CD4-positive, alpha-beta memory T cell (primary cell): ENCODE measurements around the gene ROBO1. TPM values are rescaled to one million over a fixed set of nuclear protein-coding genes. Genes with fewer than 3 reads are reported as not detected.

Experiments used
- CTCF ChIA-PET: fragments of 350-600 bp; sonication (Branson Sonifier 250); formaldehyde crosslinking; loops from one replicate; lab custom pipeline; 2021; ENCODE audit warnings: inconsistent platforms; ENCODE audit not compliant: partially characterized antibody; lab: Charles Lee
- POLR2A ChIA-PET: fragments of 350-600 bp; sonication (Branson Sonifier 250); formaldehyde crosslinking; loops from one replicate; lab custom pipeline; 2021; ENCODE audit not compliant: partially characterized antibody; lab: Charles Lee
- DNase-seq, 5 donors: peaks; one replicate each; pipeline versions ENCODE4 v3.0.0 to v3.0.0-alpha.2; 2020 to 2022; ENCODE audit warnings: mixed read lengths in 1 of 5
- H3K27ac ChIP-seq: one replicate; pipeline ENCODE4 v1.7.0; 2013; ENCODE audit warnings: low read depth, low read length
- H3K27me3 ChIP-seq: 2 replicates; pipeline ENCODE4 v1.7.0; 2013; ENCODE audit warnings: mild to moderate bottlenecking, low read length, moderate library complexity; ENCODE audit not compliant: insufficient read depth
- H3K36me3 ChIP-seq: 2 replicates; pipeline ENCODE4 v1.7.0; 2013; ENCODE audit warnings: mild to moderate bottlenecking, low read length, moderate library complexity; ENCODE audit not compliant: insufficient read depth
- H3K4me1 ChIP-seq: 2 replicates; pipeline ENCODE4 v1.7.0; 2013; ENCODE audit warnings: mild to moderate bottlenecking, low read length, moderate library complexity; ENCODE audit not compliant: insufficient read depth
- H3K4me3 ChIP-seq, 2 donors: one replicate each; pipeline ENCODE4 v1.7.0; 2013; ENCODE audit warnings: low read length in 2 of 2, mild to moderate bottlenecking in 1 of 2
- H3K9me3 ChIP-seq, 2 donors: one replicate each; pipeline ENCODE4 v1.7.0; 2013; ENCODE audit warnings: low read length in 2 of 2, control low read depth in 1 of 2; ENCODE audit not compliant: control insufficient read depth in 1 of 2
- H3K27ac Mint-ChIP-seq, 7 donors: one replicate each; pipeline ENCODE4 v1.8.0; 2020 to 2021; ENCODE audit warnings: mixed read lengths in 7 of 7, mild to moderate bottlenecking in 6 of 7, inconsistent platforms in 3 of 7, moderate library complexity in 3 of 7
- H3K27me3 Mint-ChIP-seq, 2 donors: one replicate each; pipeline ENCODE4 v1.8.0; 2020 to 2021; ENCODE audit warnings: mixed read lengths in 2 of 2
- H3K36me3 Mint-ChIP-seq, 2 donors: one replicate each; pipeline ENCODE4 v1.8.0; 2020 to 2021; ENCODE audit warnings: mixed read lengths in 2 of 2, inconsistent platforms in 1 of 2, mild to moderate bottlenecking in 1 of 2
- H3K4me1 Mint-ChIP-seq, 4 donors: one replicate each; pipeline ENCODE4 v1.8.0; 2020 to 2021; ENCODE audit warnings: mixed read lengths in 4 of 4, mild to moderate bottlenecking in 1 of 4
- H3K4me3 Mint-ChIP-seq, 8 donors: one replicate each; pipeline ENCODE4 v1.8.0; 2020 to 2021; ENCODE audit warnings: mixed read lengths in 8 of 8, mild to moderate bottlenecking in 7 of 8, moderate library complexity in 6 of 8, inconsistent platforms in 3 of 8
- H3K9me3 Mint-ChIP-seq, 8 donors: one replicate each; pipeline ENCODE4 v1.8.0; 2020 to 2021; ENCODE audit warnings: mixed read lengths in 8 of 8, mild to moderate bottlenecking in 5 of 8, inconsistent platforms in 3 of 8, moderate library complexity in 1 of 8
- intact Hi-C: fragments of 100-400 bp; cut with micrococcal nuclease; formaldehyde crosslinking; loops from one replicate; pipeline ENCODE4 v1.15.1; 2023
- polyA plus RNA-seq, 2 donors: library from polyadenylated mRNA; unstranded; fragments of 300-500 nt; fragmentation: Illumina TruSeq; gene quantifications; one replicate each; pipeline ENCODE4 v1.2.3, GENCODE V29; 2021
- total RNA-seq, 2 experiments: library from RNA; stranded (reverse); gene quantifications; one replicate each; pipeline ENCODE4 v1.2.3, GENCODE V29; 2021

Gene ROBO1
- total and polyA plus RNA-seq, 4 experiments from 2014 or later: not detected

- DNase-seq: no peak
- ChIA-PET POLR2A (no interaction called here), CTCF (no interaction called here)
Observed at GRCh38 chr3:78712270-78712669, 1055.5 kb downstream of the ROBO1 start.

GRCh38 chr3:78708565-78709073 is 1059.2 kb downstream of the ROBO1 start:
- Histone ChIP-seq H3K27me3 (no peaks in the 10 kb centered on the region), H3K4me3 (no peak overlapping the region), H3K36me3 (no peaks in the 10 kb centered on the region), H3K27ac (no peak overlapping the region), H3K9me3 (no peaks in the 10 kb centered on the region), H3K4me1 (no peaks in the 10 kb centered on the region)
- peaks cover 2 to 10% (median 6%) of the 10 kb centered on the region in 8 donors for H3K9me3 Mint-ChIP-seq
- no peaks in the 10 kb centered on the region for H3K27me3 Mint-ChIP-seq
- POLR2A ChIA-PET: no interaction called here
- intact Hi-C loops: no loop called here
- CTCF ChIA-PET: no interaction called here
- H3K4me1 Mint-ChIP-seq: no peaks in the 10 kb centered on the region
- H3K27ac Mint-ChIP-seq: no peak overlapping the region
- no peak overlapping the region for H3K4me3 Mint-ChIP-seq
- no peaks in the 10 kb centered on the region for H3K36me3 Mint-ChIP-seq
- DNase-seq: no peak

More at GRCh38 chr3:78712270-78712669, 1055.5 kb downstream of the ROBO1 start:
- no peaks in the 10 kb centered on the region for H3K9me3 ChIP-seq
- no peaks in the 10 kb centered on the region for H3K36me3 Mint-ChIP-seq
- no peak overlapping the region for H3K4me3 Mint-ChIP-seq
- H3K9me3 Mint-ChIP-seq: peaks cover 0 to 16% (median 11%) of the 10 kb centered on the region in 8 donors
- no peaks in the 10 kb centered on the region for H3K27me3 Mint-ChIP-seq
- H3K27ac ChIP-seq: no peak overlapping the region
- no peak overlapping the region for H3K4me3 ChIP-seq
- H3K27ac Mint-ChIP-seq: no peak overlapping the region
- intact Hi-C loops: no loop called here
- H3K27me3 ChIP-seq: no peaks in the 10 kb centered on the region
- no peaks in the 10 kb centered on the region for H3K4me1 ChIP-seq
- no peaks in the 10 kb centered on the region for H3K36me3 ChIP-seq
- H3K4me1 Mint-ChIP-seq: no peaks in the 10 kb centered on the region

- Mint-ChIP-seq H3K9me3 (peaks cover 2 to 10% (median 6%) of the 10 kb centered on the region in 8 donors), H3K4me1 (no peaks in the 10 kb centered on the region), H3K27me3 (no peaks in the 10 kb centered on the region), H3K36me3 (no peaks in the 10 kb centered on the region), H3K27ac (no peak overlapping the region), H3K4me3 (no peak overlapping the region)
- ChIA-PET CTCF (no interaction called here), POLR2A (no interaction called here)
- intact Hi-C loops: no loop called here
- no peak for DNase-seq
- no peaks in the 10 kb centered on the region for H3K36me3 ChIP-seq
- H3K27me3 ChIP-seq: no peaks in the 10 kb centered on the region
- no peaks in the 10 kb centered on the region for H3K4me1 ChIP-seq
- no peaks in the 10 kb centered on the region for H3K9me3 ChIP-seq
- no peak overlapping the region for H3K27ac ChIP-seq
- no peak overlapping the region for H3K4me3 ChIP-seq
Observed at GRCh38 chr3:78707609-78708008, 1060.2 kb downstream of the ROBO1 start.

- Mint-ChIP-seq H3K4me1 (no peaks in the 10 kb centered on the region), H3K27me3 (no peaks in the 10 kb centered on the region), H3K9me3 (peaks cover 2 to 10% (median 6%) of the 10 kb centered on the region in 8 donors), H3K27ac (no peak overlapping the region), H3K36me3 (no peaks in the 10 kb centered on the region), H3K4me3 (no peak overlapping the region)
- Histone ChIP-seq H3K27ac (no peak overlapping the region), H3K4me1 (no peaks in the 10 kb centered on the region), H3K4me3 (no peak overlapping the region), H3K9me3 (no peaks in the 10 kb centered on the region), H3K27me3 (no peaks in the 10 kb centered on the region), H3K36me3 (no peaks in the 10 kb centered on the region)
- ChIA-PET CTCF (no interaction called here), POLR2A (no interaction called here)
- intact Hi-C loops: no loop called here
- no peak for DNase-seq
Observed at GRCh38 chr3:78706906-78707523, 1060.8 kb downstream of the ROBO1 start.

GRCh38 chr3:78703944-78704343 is 1063.9 kb downstream of the ROBO1 start:
- POLR2A ChIA-PET: no interaction called here
- Mint-ChIP-seq H3K4me3 (no peak overlapping the region), H3K27ac (no peak overlapping the region), H3K4me1 (no peaks in the 10 kb centered on the region), H3K27me3 (no peaks in the 10 kb centered on the region), H3K36me3 (no peaks in the 10 kb centered on the region), H3K9me3 (peaks cover 2 to 13% (median 5%) of the 10 kb centered on the region in 8 donors)
- Histone ChIP-seq H3K4me1 (no peaks in the 10 kb centered on the region), H3K27me3 (no peaks in the 10 kb centered on the region), H3K4me3 (no peak overlapping the region), H3K9me3 (no peaks in the 10 kb centered on the region), H3K27ac (no peak overlapping the region), H3K36me3 (no peaks in the 10 kb centered on the region)
- no peak for DNase-seq
- intact Hi-C loops: no loop called here
- CTCF ChIA-PET: no interaction called here

GRCh38 chr3:78701537-78701936 is 1066.3 kb downstream of the ROBO1 start:
- Mint-ChIP-seq H3K4me3 (no peak overlapping the region), H3K4me1 (no peaks in the 10 kb centered on the region), H3K9me3 (peaks cover 2 to 13% (median 5%) of the 10 kb centered on the region in 8 donors), H3K27me3 (no peaks in the 10 kb centered on the region), H3K27ac (no peak overlapping the region), H3K36me3 (no peaks in the 10 kb centered on the region)
- H3K9me3 ChIP-seq: no peaks in the 10 kb centered on the region
- no peak overlapping the region for H3K27ac ChIP-seq
- CTCF ChIA-PET: no interaction called here
- H3K4me1 ChIP-seq: no peaks in the 10 kb centered on the region
- no peak for DNase-seq
- intact Hi-C loops: no loop called here
- POLR2A ChIA-PET: no interaction called here
- no peak overlapping the region for H3K4me3 ChIP-seq
- no peaks in the 10 kb centered on the region for H3K27me3 ChIP-seq
- H3K36me3 ChIP-seq: no peaks in the 10 kb centered on the region

- H3K27me3 Mint-ChIP-seq: no peaks in the 10 kb centered on the region
- intact Hi-C loops: no loop called here
- peaks cover 0 to 13% (median 2%) of the 10 kb centered on the region in 8 donors for H3K9me3 Mint-ChIP-seq
- Histone ChIP-seq H3K27me3 (no peaks in the 10 kb centered on the region), H3K27ac (no peak overlapping the region), H3K4me1 (no peaks in the 10 kb centered on the region), H3K9me3 (no peaks in the 10 kb centered on the region), H3K36me3 (no peaks in the 10 kb centered on the region), H3K4me3 (no peak overlapping the region)
- no peak overlapping the region for H3K27ac Mint-ChIP-seq
- DNase-seq: no peak
- ChIA-PET POLR2A (no interaction called here), CTCF (no interaction called here)
- H3K4me3 Mint-ChIP-seq: no peak overlapping the region
- no peaks in the 10 kb centered on the region for H3K36me3 Mint-ChIP-seq
- H3K4me1 Mint-ChIP-seq: no peaks in the 10 kb centered on the region
Observed at GRCh38 chr3:78698431-78698830, 1069.4 kb downstream of the ROBO1 start.
